Endothelial cell of umbilical vein (primary cell): ENCODE measurements around the gene SEMA4C.

Experiments
- CTCF ChIP-seq, 2 donors: IDR thresholded peaks; 1 replicate in 1 of 2; 2 replicates in 1 of 2; pipeline ENCODE4 v1.5.1; 2011; ENCODE audit warnings: low read length in 2 of 2, mild to moderate bottlenecking in 2 of 2, moderate library complexity in 2 of 2, control low read depth in 1 of 2, inconsistent platforms in 1 of 2, low read depth in 1 of 2; ENCODE audit not compliant: insufficient read depth in 1 of 2; ENCODE audit errors: extremely low read depth in 1 of 2
- EZH2 ChIP-seq: IDR thresholded peaks from 2 replicates; pipeline ENCODE4 v1.6.1; 2012; ENCODE audit warnings: borderline replicate concordance, low read depth, mild to moderate bottlenecking, moderate library complexity, low read length, inconsistent platforms; ENCODE audit not compliant: severe bottlenecking
- JUN ChIP-seq: IDR thresholded peaks from 2 replicates; pipeline ENCODE4 v1.6.1; 2011; ENCODE audit warnings: borderline replicate concordance, low read depth; ENCODE audit not compliant: insufficient read length, insufficient read depth
- MAX ChIP-seq: IDR thresholded peaks from 2 replicates; pipeline ENCODE4 v1.6.1; 2011; ENCODE audit not compliant: insufficient read depth, insufficient read length
- POLR2A ChIP-seq: IDR thresholded peaks from 2 replicates; pipeline ENCODE4 v1.6.1; 2012; ENCODE audit warnings: low read depth, mild to moderate bottlenecking, control low read depth, low read length
- POLR2AphosphoS5 ChIP-seq: IDR thresholded peaks from 2 replicates; pipeline ENCODE4 v1.6.1; 2012; ENCODE audit warnings: low read depth, mild to moderate bottlenecking, control low read depth, low read length, moderate library complexity; ENCODE audit not compliant: insufficient read depth

- TF ChIP-seq CTCF (IDR thresholded peaks at IDR 0.05; ENCODE audit: extremely low read depth in 1 of 2, insufficient read depth in 1 of 2, low read depth in 1 of 2, low read length in 2 of 2) (no peak), POLR2AphosphoS5 (no peak), EZH2 (no peak), JUN (no peak), POLR2A (peak; percentile 17), MAX (no peak)
Measured at GRCh38 chr2:96815326-96816126, 54.4 kb downstream of the SEMA4C start.
